HG02759 (cell line): Measurements from ENCODE around the gene BAIAP2.
"Not testable (repeated sequence)": the region's sequence is repeated elsewhere in the genome, so short reads cannot be mapped to it uniquely, and the experiment has no call there.

ENCODE experiments used
- ATAC-seq: cut with Tn5 transposase; IDR thresholded peaks from one replicate; pipeline ENCODE4 v1.9.1; 2021; ENCODE audit warnings: mild to moderate bottlenecking, moderate library complexity; ENCODE audit not compliant: unreplicated experiment

BAIAP2 gene

GRCh38 chr17:81151278-81151677 is 116.3 kb downstream of the BAIAP2 start:
- no peak for ATAC-seq

DNA sequence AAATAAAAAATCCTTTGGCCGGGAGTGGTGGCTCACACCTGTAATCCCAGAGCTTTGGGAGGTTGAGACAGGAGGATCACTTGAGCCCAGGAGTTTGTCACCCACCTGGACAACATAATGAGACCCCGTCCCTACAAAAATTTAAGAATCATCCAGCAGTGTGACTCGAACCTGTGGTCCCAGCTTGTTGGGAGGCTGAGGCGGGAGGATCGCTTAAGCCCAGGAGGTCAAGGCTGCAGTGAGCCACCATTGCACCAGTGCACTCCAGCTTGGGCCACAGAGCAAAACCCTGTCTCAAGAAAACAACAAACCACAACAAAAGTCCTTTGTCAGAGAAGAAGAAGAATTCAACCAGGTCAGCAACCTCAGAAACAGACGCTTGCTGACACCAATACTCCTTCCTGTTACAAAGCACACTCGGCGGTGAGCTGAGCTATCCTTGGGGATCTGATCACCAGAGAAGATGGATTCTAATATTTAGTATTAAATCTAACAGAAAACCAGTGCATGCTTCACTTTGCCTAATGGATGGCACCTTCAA is 117.4 kb downstream of the BAIAP2 start:
- no peak for ATAC-seq

DNA sequence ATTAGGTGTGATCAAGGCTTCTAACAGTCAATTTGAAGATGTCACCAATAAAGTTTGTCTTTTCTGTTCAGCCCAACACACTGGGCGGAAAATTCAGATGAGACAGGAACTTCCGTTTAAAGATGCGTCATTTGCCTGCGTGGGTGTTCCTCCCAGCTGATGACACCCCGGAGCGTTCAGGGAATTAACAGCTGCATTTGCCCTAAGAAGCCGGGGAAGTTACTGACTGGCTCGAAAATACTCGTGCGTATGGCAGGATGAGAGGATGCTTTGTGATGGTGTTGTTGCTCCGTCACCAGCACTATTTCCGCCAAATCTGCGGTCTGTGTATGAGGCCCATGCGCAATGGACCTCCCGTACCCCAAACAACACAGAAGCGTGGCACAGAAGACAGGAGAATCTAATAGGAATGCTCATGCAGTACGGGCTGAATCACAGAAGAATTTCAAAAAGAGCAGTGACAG is 118.4 kb downstream of the BAIAP2 start:
- ATAC-seq, result no peak

DNA sequence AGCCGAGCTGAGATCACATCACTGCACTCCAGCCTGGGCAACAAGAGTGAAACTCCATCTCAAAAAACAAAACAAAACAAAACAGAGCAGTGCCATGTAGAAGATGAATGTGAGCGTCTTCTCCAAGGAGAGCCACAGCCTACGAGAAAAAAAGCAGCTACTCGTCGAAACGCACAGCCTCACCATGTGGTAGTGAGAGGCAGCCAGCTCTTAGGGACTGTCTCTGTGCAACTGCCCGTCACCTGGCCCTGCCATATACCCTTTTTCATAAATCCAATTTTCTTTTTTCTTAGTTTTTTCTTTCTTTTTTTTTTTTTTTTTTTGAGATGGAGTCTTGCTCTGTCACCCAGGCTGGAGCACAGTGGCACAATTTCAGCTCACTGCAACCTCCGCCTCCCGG is 119.1 kb downstream of the BAIAP2 start:
- ATAC-seq, result not testable (repeated sequence)

DNA sequence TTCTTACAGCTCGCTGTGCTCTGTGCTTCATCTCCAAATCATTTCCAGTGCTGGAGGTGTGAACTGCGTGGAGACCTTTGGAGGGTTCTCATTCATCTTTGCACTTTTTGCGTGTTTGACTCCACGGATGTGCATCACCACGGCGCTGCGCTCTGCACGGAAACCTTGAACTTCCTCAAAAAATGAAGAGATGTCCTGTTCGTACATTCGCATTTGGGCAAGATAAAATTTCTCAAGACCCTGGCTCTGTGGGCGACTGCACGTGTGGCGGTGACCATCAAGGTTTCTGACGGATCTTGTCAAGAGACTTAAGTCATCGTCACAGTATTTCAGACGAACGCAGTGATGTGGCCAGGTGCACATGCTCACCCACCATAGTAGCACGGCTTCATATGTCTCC is 120.0 kb downstream of the BAIAP2 start:
- ATAC-seq, result no peak

DNA sequence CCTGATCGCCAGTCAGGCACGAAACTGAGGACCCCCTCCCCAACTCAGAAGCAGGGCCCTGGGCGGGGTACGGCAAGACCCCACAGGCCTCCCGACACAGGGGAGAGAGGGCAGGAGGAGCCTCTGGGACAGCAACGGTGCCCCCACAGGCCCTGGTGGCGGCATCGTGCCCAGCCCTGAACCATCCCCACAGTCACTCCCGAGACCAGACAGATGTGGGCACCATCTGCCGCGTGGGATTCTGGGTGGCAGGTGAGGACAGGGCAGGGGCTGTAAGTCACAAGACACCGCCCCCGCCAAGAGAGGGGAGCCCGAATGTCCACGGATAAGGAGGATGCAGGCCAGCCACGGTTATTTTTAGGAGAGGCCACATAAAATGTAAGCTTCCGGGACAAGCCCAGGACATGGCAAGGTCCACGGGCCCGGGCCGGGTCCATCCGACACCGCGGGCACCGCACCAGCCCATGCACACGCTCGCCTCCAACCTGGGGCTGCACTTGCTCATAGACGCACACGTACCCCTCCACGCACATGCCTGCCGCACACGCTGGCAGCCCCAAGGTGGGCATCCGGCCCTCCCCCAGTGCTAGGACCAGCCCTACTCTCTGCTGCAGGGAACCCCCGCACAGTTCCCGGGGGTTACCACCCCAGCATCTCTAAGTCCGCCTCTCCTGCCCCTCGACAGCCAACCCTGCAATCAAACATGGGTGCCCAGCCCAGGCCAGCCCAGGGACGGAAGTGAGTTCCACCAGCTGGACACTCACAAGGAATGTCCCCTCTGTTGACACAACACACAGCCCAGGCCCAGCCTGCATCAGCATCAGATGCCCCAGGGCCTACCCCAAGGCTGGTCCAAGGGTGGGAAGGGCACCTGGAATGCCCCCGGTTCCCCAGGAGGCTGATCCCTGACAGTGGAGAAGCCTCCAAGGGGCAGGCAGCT is 122.2 kb downstream of the BAIAP2 start:
- ATAC-seq, result no peak

DNA sequence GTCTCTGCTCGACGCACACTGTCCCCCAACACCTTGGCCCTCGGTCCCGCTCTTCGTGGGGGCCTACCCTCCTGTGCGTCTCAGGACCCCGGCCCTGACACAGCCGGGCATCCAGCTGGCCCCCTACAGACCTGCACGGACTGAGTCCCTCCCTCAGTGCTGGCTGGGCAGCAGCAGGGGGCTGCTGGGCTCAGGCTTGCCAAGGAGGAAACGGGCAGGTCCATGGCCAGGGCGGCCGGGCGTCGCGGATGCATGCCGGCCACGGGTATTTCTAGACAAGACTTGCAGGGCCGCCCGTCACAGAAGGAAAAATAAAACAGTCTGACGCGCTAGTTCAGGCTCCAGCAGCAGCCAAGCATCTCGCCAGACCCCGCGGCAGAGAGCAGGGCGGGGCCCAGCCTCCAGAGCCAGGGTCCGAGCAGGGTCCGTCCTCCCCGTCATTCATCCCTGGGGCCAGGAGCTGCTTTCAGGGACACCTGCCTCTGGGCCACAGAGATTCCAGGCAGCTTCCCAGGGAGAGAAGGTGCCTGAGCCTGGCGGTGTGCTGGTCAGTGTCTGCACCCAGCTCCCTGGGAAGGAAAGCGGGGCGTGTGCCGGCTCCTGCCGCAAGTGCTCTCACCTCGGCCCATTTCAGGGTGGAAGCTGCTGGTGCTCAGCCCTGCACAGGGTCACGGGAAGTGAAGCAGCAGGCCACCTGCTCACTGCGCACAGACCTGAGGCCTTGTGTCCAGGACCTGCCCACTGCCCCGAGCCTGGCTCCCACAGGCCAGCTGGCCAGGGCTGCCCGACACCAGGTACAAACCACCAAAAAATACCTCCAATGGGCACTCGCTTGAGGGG is 123.1 kb downstream of the BAIAP2 start:
- ATAC-seq, result no peak

DNA sequence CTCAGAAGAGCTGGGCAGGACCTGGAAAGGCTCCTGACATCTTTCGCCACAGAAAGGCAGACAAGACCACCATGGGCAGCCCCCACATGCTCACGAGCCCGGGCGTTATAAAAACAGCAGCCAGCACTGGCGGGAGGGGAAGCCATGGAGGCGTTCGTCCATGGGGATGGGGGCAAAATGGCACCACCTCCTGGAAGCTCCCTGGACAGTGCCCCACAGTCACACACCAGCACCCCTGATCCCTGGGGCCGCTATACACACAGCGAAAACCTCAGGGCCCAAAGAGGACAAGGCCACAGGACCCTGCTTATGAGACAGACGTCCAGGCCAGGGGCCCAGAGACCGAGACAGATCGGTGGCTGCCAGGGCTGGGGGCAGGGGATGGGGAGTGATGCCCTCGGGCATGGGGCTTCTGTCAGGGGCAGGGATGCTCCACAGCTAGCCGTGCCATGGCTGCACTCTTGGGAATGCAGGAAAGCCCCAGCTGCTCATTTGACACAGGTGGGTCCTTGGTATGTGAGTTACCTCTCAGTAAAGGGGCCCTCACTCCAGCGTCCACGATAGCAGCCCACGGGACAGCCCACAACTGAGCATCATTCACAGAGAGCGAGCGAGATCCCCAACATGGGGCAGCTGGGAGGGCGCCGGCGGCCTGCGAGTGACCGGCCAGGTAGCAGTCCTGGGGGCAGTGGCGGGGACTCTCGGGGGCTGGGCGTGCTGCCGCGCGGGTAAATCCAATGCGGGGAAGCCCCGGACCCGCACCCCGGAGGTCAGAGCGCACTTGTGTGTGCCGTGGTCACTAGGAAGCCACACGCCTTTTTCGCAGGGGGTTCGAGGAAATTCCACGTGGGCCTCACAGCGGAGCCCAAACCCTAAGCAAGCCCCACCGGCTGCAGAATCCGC is 124.0 kb downstream of the BAIAP2 start:
- no peak for ATAC-seq

DNA sequence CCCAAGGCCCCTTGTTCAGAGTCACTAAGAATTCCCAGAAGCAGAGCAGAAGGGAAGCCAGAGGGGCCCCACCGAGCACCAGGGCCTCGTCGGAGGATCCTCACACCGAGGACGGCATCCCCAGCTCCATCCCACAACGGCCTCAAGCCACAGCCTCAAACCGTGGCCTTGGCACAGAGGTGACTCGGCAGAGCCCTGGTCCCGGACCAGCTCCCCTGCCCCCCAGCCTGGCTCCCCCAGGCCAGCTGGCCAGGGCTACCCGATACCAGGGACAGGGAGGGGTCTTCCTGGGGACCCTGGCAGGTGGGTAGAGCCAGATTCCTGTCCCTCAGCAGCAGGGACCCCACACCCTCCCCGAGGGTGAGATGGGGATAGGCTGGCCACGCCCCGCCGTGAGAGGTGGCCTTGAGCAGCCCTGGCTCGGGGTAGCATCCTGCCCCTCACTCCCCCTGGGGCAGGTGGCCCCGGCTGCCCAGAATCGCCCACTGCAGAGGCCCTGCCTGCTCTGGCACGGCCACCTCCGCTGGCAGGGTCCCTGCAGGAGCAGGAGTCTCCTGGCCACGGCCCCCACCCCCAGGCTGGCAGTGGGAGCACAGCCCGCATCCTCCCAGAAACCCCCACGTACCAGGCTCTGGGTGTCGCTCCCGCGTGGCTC is 124.8 kb downstream of the BAIAP2 start:
- no peak for ATAC-seq

DNA sequence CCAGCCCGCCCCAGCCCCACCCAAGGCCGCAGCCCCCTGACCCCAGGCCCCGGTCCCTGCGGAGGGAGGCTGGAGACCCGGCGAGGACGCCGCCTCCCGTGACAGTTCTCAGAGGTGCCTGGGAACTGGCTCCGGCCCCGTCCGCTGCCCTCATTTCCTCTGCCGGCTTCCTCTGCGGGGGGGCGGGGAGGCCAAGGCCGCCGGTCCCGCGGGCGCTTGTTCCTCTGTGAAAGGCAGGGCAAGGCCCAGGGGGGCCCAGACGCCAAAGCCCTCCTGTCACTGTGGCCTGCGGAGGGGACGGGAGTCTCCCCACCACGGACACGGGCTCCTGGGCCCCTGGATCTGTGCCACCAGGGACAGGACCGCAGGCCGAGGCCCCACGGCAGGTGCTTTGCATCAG is 125.4 kb downstream of the BAIAP2 start:
- ATAC-seq, result no peak

GRCh38 chr17:81160747-81161453 is 125.9 kb downstream of the BAIAP2 start:
- ATAC-seq, result no peak

DNA sequence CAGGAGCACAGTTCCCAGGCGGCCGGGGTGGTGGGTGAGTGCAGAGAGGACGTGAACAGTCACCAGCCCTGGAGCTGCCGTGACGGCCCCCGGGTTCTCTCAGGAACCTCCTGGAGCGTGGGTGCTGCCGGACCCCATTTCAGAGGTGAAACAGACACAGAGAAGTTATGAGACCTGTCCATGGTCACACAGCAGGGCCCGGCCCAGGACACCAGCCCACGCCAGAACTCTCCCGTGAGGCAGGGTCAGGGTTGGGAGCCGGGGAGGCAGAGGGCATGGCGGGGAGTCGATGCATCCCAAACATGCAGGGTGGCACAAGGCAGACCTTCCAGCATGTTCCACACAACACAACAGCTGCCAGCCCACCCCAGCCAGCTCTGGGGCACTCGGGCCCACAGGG is 126.6 kb downstream of the BAIAP2 start:
- ATAC-seq, result no peak

GRCh38 chr17:81161972-81162371 is 127.0 kb downstream of the BAIAP2 start:
- no peak for ATAC-seq

- ATAC-seq, result no peak
Observed at GRCh38 chr17:81162491-81162890, 127.5 kb downstream of the BAIAP2 start.

GRCh38 chr17:81163051-81163695 is 128.2 kb downstream of the BAIAP2 start:
- ATAC-seq, result no peak

- ATAC-seq, result no peak
Observed at GRCh38 chr17:81163703-81164370, 128.9 kb downstream of the BAIAP2 start.

GRCh38 chr17:81164371-81165245 is 129.7 kb downstream of the BAIAP2 start:
- no peak for ATAC-seq
